ENCODE measurements around the gene HOXA2. TPM values are rescaled to one million over a fixed set of nuclear protein-coding genes. Genes with fewer than 3 reads are reported as not detected.

The HOXA2 gene
- total RNA-seq, 1 donor from 2014 or later, result 0.82 TPM

DNA sequence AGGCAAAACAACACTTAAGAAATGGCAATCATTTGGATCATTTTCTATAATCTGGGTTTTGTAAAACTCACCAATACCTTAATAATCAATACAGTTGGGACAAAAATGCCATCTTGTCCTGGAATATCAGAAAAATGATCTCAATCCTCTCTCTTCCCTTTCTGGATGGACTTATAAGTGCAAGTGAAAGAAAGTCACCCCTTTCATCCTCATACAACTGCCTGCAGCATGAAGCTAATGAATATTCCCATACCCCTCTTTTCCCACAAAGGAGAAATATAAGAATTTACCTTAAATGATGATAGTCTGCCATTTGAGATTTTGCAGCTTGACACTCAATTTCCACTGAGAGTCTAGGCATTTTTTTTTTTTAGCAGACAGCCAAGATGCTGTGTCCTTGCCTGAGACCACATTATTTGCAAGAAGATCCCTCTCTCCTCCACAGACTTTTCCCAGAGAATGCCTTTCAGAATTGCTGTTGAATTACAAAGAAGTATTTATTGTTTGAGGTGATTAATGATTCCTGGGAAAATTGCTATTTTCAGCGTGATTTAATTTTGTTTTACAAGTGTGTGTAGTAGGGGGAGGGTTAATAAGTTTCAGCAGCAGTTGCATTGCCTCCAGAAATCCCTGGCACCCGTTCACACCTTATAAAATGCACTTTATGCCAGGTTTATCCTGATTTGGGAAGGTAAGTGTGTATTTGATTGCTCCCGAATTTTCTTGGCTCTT lies 24.3 kb upstream of the HOXA2 start:
- DNase-seq (ENCODE audit: extremely low read depth, low read depth, low spot score), result no peak

DNA sequence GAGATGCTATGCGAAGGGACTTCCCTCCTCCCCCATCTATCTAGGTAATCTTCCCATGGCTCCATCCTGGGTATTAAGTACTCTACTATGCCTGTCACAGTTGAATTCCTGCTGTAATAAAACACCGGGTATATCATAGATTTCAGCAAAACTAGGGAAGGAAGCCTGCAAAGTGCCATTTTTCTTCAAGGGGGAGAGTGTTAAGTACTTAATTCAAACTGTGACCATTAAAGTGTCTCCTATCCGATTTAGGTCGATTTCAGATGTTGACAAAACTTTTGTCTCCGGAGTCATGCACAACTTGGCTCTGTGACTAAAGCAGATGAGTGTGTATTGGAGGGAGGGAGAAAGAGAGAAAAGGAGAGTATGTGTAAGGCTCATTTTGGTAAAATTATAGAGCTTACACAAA lies 23.5 kb upstream of the HOXA2 start:
- no peak for DNase-seq (ENCODE audit: extremely low read depth, low read depth, low spot score)

DNA sequence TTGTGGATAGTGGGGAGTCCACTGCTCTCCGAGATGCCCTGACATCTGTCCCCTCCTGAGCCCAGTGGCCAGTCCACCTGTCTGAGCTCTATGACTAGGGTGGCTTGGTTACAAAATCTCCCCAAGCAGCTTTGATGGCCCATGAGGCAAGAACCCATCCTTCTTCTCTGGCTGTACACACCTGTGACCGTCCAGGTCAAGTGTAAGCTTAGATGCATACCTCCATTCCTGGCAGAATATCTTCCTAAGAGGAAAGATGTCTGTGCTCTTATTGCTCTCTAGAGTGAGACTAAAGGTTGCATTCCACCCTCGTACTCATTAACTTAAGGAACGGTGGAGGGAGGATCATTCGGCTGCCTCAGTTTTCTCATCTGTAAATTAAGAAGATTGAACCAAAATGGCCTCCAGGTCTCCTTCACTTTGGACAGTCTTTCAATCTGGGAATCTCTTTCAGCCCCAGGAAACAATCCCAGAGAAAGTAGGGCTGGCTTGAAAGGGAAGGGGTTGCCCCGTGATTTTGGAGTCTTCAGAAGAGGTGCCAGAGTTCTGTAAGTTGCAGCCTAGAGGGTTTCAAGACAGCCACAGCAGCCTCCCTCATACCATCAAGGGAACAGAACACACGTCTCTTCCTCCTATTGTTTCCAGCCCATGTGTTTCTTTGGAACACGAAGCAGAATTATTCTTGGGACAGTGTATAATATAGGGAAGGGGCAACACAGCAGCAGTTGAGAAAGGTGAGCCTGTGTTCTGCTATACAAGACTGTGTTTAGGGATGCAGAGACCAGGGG lies 22.6 kb upstream of the HOXA2 start:
- no peak for DNase-seq (ENCODE audit: extremely low read depth, low read depth, low spot score)

DNA sequence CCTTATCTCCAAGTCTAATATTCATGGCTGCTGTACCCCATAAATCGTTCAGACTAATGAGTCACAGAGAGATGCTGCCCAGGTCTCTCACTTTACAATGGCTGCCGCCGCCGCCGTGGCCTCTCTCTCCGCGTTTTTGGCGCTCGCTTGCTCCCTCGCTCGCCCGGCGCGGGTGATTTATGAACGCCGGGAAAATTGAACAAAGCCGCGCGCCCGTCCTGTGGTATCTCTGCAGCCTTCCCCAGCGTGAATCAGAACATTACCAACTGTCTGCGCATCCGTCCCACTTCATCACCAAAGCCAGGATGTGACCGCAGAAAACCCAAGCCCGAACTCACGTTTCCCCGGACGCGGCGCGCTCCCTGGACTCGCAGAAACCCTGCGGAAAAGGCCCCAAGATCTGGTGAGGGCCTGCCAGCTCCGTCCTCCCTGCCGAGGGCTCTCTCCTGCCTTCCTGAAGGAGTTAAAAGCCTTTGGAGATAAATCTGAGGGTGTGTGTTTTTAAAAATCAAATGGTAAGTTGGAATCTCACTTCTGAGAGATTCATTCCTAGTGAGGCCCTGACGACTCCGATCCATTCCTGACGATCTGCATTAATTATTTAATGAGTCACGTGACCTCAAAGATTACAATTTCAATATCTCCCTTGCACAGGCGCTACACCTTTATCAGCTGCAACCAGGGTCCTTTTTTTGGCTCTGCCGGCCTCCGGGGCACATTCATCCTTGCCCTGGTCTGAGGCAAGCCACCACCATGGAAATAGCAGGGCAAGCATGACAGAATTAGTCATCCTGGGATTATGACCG lies 21.8 kb upstream of the HOXA2 start:
- no peak for DNase-seq (ENCODE audit: extremely low read depth, low read depth, low spot score)

DNA sequence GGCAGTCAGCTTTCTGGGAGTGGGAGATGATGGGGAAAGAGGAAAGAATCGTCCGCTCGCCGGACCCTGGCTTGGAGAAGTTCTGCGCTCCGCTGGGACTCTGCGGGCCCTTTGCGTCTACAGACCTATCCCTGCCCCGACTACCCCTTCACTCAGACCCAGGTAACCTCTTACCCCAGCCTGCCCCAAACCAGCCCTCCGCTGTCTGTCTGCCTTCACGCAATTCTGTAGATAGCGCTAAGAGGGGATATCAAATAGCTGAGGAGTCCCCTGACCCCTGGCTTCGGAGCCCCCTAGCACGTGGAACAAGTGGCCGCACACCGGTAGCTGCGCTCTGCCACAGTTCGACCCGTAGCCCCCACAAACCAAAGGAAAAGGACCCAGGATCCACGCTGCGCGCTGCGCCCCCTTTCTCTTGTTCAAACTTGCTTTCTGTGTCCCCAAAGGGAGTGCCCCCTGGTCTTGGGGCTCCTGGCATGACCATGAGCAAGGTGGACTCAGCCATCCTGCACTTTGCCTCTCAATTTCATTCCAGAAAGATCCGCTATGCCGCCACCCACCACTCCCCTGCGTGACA lies 21.1 kb upstream of the HOXA2 start:
- DNase-seq (ENCODE audit: extremely low read depth, low read depth, low spot score), result no peak

DNA sequence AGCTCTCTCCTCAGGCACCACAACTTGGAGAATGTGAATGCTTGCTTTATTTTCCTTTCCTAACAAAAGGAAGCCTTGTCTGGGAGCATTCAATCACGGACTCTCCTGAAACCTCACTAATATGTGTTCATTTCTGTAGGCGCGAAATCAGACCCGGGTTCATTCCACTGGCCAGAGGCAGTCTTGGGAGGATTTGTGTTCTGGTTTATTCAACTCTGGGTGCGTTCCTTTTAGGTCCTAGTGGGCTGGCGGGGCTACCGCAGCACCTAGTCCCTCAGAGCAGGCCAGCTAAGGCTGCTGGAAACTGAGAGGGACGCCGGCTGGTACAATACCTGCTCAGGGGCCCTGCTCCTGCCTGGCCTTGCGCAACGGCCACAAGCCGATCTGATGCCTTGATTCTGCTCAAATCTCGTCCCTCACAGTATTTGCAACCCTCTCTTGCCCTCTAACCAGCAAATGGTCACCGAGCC lies 20.6 kb upstream of the HOXA2 start:
- DNase-seq (ENCODE audit: extremely low read depth, low read depth, low spot score), result no peak

DNA sequence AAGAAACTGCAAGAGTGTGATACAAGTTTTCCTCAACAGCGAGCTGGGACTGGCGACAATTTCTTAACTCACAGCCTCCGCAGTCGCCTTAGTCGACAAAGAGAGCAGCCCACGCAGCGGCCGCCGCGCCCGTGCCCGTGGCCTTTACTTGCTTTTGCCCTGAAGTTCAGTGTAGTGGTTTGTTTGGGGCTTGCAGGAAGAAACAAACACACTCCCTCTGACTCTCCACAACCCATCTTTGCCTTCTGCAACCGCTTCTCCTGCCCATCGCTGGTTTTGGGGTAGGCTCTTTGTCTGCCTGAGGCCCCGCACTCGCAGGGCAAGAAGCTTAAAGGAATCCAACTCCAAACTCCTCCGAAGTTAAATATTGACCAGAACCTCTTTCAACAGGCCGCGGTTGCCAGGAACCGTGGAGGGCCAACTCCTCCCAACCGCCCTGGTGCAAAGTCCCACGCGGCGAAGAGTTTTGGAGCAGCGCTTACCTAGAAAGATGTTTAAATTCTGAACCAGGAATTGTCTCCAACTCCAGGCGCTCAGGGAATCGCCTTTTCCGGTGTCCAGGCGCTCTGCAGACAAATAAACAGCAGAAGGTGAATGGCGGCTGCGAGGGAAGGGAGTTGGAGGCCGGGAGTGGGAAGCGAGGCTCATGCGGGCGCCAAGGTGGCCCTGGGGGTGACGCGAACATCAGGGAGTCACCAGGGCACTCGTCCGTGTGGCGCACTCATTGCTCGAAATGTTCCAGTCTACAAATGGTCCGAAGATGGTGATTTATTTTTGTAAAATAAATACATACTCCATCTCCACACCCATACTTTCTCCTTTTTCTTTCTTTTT lies 19.8 kb upstream of the HOXA2 start:
- DNase-seq (ENCODE audit: extremely low read depth, low read depth, low spot score), result no peak

DNA sequence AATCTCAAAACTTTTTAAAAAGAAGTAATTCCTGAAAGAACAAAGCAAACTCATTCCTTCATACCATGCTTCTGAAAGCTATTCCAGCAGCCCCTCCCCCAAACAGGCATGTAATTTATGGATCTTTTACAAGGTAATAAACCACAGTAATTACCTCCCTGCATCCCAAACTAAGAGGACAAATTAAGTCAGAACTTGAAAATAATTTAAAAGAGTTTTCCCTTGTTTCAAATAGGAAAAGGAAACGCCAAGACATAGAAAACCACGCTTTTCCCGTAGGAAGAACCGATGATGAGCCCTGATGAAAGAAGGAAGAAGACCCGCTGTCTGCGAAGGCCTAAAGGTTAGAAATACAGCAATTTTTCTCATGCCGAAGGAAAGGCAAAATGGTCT lies 19.2 kb upstream of the HOXA2 start:
- no peak for DNase-seq (ENCODE audit: extremely low read depth, low read depth, low spot score)

DNA sequence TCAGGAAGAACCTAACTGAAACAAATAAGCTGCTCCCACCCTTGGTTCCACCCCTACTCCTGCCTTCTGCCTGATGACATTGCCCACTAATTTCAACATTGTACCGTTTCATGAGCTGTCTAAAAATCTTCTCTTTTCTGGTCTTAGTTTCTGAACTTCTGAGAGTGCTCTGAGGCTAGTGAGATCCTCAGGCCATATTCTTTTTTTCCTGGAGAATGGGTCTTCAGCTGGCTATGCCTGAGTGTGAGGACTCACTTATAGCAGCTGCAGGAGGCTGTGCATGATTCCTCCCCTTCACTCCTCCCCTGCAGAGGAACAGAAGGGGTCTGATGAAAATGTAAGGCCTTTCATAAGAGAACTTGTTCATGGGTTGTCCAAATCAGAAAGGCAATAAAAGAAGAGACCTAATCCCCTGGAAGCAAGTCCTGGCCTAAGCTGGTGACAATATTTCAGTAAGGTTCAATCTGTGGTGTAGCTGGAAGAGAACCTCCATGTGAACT lies 17.0 kb upstream of the HOXA2 start:
- no peak for DNase-seq (ENCODE audit: extremely low read depth, low read depth, low spot score)

DNA sequence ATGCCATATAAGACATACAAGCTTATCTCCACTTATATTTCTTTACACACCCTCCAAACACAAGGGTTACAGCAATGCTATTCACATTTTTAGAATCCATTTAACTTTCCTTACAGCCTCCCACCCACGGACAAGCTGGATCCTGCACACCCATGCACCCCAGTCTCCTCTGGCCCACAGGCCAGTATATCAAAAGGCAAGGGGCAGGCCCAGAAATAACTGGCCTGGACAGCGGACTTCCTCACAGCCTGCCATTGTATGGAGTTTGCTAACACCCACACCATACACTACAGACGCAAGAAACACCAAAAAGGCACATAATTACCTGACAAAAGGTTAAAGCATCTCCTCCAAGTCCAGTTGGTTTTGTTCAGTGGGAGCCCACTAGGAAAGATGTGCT lies 16.1 kb upstream of the HOXA2 start:
- no peak for DNase-seq (ENCODE audit: extremely low read depth, low read depth, low spot score)

DNA sequence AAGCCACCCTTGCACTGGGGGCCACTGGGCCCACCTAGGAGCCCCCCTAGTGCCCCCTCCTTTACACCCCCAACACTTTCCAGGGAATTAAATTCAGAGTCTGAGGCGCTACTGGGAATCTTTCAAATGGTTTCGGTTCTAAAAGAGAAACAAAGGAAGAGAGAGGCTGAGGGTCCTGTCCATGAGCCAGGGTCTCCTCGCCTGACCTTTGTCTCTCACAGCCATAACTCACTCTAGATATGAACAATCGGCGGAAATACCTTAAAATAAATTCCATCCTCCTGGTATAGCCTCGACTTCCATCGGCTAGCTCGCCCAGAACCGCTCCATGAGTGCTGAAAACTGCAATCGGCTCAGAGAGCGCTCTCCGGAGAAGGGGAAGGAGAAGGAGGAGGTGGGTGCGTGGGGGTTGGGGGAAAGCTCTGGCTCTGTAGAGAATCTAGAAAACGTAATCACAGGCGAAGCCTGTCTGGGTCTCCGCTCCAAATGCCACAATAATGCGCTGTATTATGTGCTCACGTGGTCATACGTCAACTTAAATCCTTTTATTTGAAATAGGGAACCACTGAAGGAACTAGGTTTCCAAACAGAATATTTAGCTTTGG lies 15.5 kb upstream of the HOXA2 start:
- DNase-seq (ENCODE audit: extremely low read depth, low read depth, low spot score), result no peak

DNA sequence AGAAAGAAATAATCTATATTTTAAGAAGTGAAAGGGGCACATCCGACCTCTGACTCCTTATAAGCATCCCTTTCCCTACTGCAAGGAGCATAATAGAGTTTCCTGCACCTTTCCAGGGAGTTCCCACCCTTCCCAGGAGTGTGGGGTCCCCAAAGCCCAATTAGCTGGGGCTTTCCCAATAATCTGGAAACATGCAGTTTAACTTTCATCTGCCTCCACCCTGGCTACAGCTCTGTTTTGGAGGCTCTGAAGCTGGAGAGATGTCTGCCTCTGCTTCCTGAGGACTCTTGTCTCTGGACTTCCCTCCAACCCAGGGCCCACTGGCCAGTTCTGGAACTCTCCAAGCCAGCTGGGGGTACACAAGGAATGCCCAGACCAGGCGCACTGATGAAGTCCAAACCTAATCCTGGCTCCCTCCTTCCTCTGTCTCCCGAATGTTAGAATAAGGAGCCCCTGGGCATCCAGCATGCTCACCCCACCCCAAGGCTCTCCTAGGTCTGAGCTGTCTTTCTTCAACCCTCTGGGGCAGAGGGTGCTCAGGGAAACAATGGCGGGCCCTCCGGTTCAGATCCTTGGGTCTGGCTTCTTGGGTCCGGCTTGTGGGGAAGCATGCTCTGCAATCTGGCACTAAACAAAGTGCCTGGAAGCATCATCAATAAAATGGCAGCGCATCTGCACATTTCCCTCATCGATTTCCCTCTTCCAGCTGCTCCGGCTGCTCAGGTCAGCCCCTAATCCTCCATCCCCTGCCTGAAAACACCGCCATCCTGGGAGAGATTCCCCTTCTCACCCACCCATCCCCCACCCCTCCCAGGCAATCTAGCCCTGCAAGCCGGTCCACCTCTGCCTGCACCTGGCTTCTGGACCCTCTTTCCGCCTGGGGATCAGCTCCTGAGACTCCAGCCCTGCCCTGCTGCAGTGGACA lies 14.7 kb upstream of the HOXA2 start:
- DNase-seq (ENCODE audit: extremely low read depth, low read depth, low spot score), result no peak

DNA sequence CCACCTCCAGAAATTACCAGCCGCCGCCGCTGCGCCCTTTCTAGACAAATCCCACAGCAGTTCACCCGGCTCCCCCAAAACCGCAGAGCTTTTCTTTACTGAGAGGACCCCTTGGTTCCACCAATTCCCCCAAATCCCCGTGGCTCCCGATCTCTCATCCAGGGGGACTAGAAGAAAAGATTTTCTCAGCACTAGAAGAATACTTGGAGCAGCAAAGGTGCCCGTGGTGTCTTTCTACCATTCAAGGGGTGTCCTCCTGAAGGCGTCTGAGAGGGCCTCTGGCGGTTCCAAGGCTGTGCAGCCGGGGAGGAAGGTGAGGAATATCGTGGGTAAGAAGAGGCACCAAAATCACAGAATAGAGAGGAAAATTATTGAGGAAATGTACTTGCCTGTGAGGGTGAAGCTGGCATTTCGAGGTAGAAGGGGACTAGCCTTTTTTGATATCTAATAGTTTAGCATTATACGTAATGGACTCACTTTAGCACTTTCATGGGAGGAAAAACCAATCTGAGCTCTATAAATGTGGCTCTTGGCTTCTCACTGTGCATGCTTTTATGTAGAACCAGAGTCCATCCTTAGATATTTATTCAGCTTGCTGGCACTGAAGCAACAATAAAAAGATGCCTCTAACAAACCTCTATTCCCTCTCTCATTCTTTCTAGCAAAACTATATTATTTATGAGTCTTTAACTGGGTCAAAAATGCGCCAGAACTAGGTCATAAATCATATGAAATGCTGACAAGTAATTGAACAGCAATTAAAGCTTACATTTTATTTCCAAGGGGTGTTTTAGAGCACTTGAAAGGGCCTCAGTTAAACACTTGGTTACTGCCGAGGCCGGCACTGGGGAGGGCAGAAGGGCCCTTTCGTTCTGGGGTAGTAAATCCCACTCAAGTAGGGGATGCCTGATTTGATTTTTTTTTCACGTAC lies 13.8 kb upstream of the HOXA2 start:
- no peak for DNase-seq (ENCODE audit: extremely low read depth, low read depth, low spot score)

DNA sequence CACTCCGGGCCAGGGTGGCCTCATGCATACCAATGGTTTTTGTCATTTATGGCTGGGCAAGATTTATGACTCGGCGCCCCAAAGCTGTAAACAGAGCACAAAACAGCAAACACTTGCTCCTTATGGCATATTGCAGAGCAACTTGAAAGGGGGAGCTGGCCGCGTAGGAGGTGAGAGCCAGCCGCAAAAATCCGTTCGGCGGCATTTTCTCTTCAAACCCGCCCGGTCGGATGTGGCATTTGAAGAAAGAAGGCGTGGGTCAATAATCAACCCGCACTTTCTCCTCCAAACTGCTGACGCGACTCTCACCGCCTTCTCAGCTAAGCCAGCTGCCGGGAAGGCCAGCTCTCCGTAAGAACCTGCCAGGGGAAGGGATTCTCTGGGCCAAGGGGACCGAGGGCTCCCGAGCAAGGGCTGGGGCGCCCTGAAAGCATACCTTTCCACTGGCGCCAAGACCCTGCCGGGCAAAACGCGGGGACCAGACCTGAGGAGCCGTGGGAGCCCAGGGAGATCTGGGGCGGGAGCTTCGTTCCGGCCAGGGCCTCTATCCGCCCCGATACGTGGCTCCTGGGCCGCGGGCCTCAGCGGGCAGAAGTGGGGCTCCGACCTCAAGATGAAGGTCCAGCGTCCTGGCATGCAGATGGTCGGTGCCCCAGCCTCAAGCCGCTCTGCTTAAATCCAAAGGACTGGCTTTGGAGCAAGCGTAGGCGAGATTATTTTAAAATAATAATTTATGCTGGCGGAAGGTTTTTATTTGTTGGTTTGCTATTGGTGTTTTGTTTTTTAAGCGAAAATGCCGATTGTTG lies 12.9 kb upstream of the HOXA2 start:
- no peak for DNase-seq (ENCODE audit: extremely low read depth, low read depth, low spot score)

DNA sequence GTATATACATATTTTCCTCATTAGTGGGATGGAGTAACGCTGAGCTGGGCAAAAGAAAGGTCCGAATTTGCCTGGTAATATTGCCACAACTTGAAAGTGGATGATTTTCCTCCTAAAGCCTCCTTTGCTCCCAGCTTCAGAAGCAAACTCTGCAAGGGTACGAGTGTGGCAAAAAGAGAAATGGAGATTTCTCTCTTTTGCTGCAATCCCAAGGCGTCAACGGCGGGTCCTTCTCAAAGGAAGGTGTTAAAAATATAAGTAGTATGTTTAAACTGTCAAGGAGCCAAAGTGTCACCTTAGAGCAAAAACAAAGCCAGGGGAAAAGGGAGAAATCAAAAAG lies 12.4 kb upstream of the HOXA2 start:
- no peak for DNase-seq (ENCODE audit: extremely low read depth, low read depth, low spot score)

DNA sequence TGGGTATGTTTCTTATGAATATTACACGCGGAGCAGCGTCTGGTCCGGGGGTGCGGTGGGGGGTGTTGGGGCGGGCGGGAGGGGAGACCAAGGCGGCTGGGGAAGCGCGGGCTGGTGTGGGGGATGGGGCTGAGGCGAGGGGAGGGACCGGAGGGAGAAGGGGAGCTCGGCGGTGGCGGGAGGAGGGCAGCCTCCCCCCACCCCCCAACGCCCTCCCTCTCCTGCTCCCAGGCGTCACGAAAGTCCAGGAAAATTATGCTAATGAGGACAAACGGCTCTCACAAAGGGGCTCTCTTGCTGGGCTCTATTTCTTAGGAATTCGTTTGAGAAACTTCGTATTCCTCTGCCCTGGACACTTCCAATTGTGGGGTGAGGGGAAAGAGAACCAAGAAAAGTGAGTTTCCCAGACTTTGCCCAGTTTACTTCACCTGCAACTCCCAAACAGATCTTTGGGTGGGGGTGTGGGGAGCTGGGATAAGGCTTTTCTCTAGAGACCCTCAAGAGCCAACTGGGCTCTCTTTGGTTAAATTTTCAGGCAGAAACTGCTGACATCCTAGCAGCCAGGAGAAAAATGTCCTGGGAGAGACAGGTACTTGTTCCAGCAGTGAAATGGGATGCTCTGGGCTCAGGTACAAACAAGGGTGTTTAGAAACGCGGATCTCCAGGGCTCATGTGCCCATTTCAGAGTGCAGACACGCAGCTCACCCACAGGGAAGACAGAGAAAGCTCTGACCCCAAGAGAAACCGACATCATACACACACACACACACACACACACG lies 11.7 kb upstream of the HOXA2 start:
- DNase-seq (ENCODE audit: extremely low read depth, low read depth, low spot score), result no peak
